ENCODE results near the gene ZNF625.
"Not testable (repeated sequence)": the region's sequence is repeated elsewhere in the genome, so short reads cannot be mapped to it uniquely, and the experiment has no call there.

The ZNF625 gene

DNA sequence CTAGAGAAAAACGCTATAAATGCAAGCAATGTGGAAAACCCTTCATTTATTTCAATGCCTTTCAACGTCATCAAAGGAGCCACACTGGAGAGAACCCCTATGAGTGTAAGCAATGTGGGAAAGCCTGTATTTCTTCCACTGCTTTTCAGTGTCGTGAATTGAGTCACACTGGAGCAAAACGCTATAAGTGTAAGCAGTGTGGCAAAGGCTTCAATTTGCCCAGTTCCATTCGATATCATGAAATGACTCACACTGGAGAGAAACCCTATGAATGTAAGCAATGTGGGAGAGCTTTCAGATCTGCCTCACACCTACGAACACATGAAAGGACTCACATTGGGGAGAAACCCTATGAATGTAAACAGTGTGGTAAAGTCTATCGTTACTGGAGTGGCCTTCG, 43.8 kb downstream of the ZNF625 start:
- H2AFZ ChIP-seq (ENCODE audit: low read length), result no peak overlapping the region
- no peaks in the 10 kb centered on the region for H3K9me2 ChIP-seq (replicated peaks; ENCODE audit: low read depth, low read length)
- H3K27me3 ChIP-seq (ENCODE audit: insufficient read depth, low read length, poor library complexity, severe bottlenecking), result no peaks in the 10 kb centered on the region
- no peaks in the 10 kb centered on the region for H3K79me2 ChIP-seq (ENCODE audit: insufficient read depth, low read length)
- no peaks in the 10 kb centered on the region for H3F3A ChIP-seq (ENCODE audit: low read depth)
- H3K36me3 ChIP-seq (ENCODE audit: insufficient read depth, low read length), result 0 out of 2 replicates have a peak, but pooled peaks cover 2% of the 10 kb centered on the region
- H3K4me1 ChIP-seq (ENCODE audit: insufficient read depth, low read length, poor library complexity, severe bottlenecking), result no peaks in the 10 kb centered on the region
- no peaks in the 10 kb centered on the region for H4K20me1 ChIP-seq (ENCODE audit: insufficient read depth, low read length, poor library complexity, severe bottlenecking)
- no peak overlapping the region for H3K4me2 ChIP-seq (ENCODE audit: low read depth, low read length, poor library complexity, severe bottlenecking)
- H3K9ac ChIP-seq (ENCODE audit: low read depth, low read length, poor library complexity, severe bottlenecking), result no peak overlapping the region
- TF ChIP-seq, protein P1, sequence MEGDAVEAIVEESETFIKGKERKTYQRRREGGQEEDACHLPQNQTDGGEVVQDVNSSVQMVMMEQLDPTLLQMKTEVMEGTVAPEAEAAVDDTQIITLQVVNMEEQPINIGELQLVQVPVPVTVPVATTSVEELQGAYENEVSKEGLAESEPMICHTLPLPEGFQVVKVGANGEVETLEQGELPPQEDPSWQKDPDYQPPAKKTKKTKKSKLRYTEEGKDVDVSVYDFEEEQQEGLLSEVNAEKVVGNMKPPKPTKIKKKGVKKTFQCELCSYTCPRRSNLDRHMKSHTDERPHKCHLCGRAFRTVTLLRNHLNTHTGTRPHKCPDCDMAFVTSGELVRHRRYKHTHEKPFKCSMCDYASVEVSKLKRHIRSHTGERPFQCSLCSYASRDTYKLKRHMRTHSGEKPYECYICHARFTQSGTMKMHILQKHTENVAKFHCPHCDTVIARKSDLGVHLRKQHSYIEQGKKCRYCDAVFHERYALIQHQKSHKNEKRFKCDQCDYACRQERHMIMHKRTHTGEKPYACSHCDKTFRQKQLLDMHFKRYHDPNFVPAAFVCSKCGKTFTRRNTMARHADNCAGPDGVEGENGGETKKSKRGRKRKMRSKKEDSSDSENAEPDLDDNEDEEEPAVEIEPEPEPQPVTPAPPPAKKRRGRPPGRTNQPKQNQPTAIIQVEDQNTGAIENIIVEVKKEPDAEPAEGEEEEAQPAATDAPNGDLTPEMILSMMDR (conservative IDR thresholded peaks at IDR 0.05; ENCODE audit: low read length), result no peak
- no peak for TF ChIP-seq EZH2phosphoT487 (IDR thresholded peaks at IDR 0.05; ENCODE audit: borderline replicate concordance)
- H3K4me3 ChIP-seq (ENCODE audit: low read length, poor library complexity, severe bottlenecking), result no peak overlapping the region
- no peaks in the 10 kb centered on the region; the same call in 1 of the 2 replicates for H3K9me3 ChIP-seq (ENCODE audit: insufficient read depth, low read depth, low read length)

DNA sequence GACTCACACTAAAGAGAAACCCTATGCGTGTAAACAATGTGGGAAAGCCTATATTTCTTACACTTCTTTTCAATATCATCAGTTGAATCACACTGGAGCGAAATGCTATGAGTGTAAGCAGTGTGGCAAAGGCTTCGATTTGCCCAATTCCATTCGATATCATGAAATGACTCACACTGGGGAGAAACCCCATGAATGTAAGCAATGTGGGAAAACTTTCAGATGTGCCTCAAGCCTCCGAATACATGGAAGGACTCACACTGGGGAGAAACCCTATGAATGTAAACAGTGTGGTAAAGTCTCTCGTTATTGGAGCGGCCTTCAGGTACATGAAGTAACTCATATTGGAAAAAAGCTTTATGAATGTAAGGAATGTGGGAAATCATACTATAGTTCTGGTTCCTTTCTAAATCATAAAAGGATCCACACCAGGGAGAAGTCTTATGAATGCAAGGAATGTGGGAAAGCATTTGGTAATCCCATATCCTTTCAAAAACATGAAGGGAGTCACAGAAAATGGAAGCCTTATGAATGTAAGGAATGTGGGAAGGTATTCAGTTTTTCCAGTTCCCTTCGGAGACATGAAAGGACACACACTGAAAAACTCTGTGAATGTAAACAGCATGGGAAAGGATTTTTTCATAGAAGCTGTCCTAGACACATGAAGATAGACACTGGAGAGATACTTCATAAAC, 44.4 kb downstream of the ZNF625 start:
- Histone ChIP-seq H3K9me3 (ENCODE audit: insufficient read depth, low read depth, low read length) (no peaks in the 10 kb centered on the region; the same call in 1 of the 2 replicates), H3K9ac (ENCODE audit: low read depth, low read length, poor library complexity, severe bottlenecking) (no peak overlapping the region), H2AFZ (ENCODE audit: low read length) (no peak overlapping the region), H3K4me2 (ENCODE audit: low read depth, low read length, poor library complexity, severe bottlenecking) (no peak overlapping the region), H3K9me2 (replicated peaks; ENCODE audit: low read depth, low read length) (no peaks in the 10 kb centered on the region), H4K20me1 (ENCODE audit: insufficient read depth, low read length, poor library complexity, severe bottlenecking) (no peaks in the 10 kb centered on the region), H3K4me3 (ENCODE audit: low read length, poor library complexity, severe bottlenecking) (no peak overlapping the region), H3K36me3 (ENCODE audit: insufficient read depth, low read length) (0 out of 2 replicates have a peak, but pooled peaks cover 2% of the 10 kb centered on the region), H3K27me3 (ENCODE audit: insufficient read depth, low read length, poor library complexity, severe bottlenecking) (no peaks in the 10 kb centered on the region), H3F3A (ENCODE audit: low read depth) (no peaks in the 10 kb centered on the region), H3K4me1 (ENCODE audit: insufficient read depth, low read length, poor library complexity, severe bottlenecking) (no peaks in the 10 kb centered on the region), H3K79me2 (ENCODE audit: insufficient read depth, low read length) (no peaks in the 10 kb centered on the region)
- TF ChIP-seq, protein P1 (conservative IDR thresholded peaks at IDR 0.05; ENCODE audit: low read length), result no peak
- TF ChIP-seq EZH2phosphoT487 (IDR thresholded peaks at IDR 0.05; ENCODE audit: borderline replicate concordance), result no peak

DNA sequence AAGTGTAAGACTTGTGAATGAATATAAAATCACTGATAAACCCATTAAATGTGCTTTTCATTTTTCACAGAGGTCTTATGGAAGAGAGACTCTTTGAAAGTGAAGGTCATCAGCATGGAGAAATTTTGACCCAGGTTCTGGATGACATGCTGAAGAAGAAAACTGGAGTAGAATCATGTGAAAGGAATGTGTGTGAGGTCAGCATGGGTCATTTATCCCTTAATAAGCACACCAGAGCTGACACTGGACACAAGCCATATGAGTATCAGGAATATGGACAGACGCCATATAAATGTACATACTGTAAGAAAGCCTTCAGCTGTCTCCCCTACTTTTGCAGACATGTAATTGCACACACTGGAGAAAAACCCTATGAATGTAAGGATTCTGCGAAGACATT, 45.4 kb downstream of the ZNF625 start:
- Histone ChIP-seq H3K9me2 (replicated peaks; ENCODE audit: low read depth, low read length) (no peaks in the 10 kb centered on the region), H3K9me3 (ENCODE audit: insufficient read depth, low read depth, low read length) (no peaks in the 10 kb centered on the region; the same call in 1 of the 2 replicates), H3K4me1 (ENCODE audit: insufficient read depth, low read length, poor library complexity, severe bottlenecking) (no peaks in the 10 kb centered on the region), H3K4me3 (ENCODE audit: low read length, poor library complexity, severe bottlenecking) (no peak overlapping the region), H3K79me2 (ENCODE audit: insufficient read depth, low read length) (no peaks in the 10 kb centered on the region), H2AFZ (ENCODE audit: low read length) (no peak overlapping the region), H3K36me3 (ENCODE audit: insufficient read depth, low read length) (0 out of 2 replicates have a peak, but pooled peaks cover 2% of the 10 kb centered on the region), H4K20me1 (ENCODE audit: insufficient read depth, low read length, poor library complexity, severe bottlenecking) (no peaks in the 10 kb centered on the region), H3K27me3 (ENCODE audit: insufficient read depth, low read length, poor library complexity, severe bottlenecking) (no peaks in the 10 kb centered on the region), H3K9ac (ENCODE audit: low read depth, low read length, poor library complexity, severe bottlenecking) (no peak overlapping the region), H3K4me2 (ENCODE audit: low read depth, low read length, poor library complexity, severe bottlenecking) (no peak overlapping the region), H3F3A (ENCODE audit: low read depth) (no peaks in the 10 kb centered on the region)
- TF ChIP-seq, protein P1 (conservative IDR thresholded peaks at IDR 0.05; ENCODE audit: low read length), result no peak
- no peak for TF ChIP-seq EZH2phosphoT487 (IDR thresholded peaks at IDR 0.05; ENCODE audit: borderline replicate concordance)

DNA sequence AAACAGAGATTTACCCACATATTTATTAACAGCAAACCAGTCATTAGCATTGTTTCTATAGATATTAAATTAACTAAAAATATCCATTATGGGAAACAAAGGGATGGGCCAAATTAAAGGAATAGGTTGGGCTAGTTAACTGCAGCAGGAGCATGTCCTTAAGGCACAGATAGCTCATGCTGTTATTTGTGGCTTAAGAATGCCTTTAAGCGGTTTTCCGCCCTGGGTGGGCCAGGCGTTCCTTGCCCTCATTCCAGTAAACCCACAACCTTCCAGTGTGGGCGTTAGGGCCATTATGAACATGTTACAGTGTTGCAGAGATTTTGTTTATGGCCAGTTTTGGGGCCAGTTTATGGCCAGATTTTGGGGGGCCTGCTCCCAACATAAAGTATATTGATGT, 52.6 kb downstream of the ZNF625 start:
- H2AFZ ChIP-seq (ENCODE audit: low read length); H3F3A ChIP-seq (ENCODE audit: low read depth); H3K9ac ChIP-seq (ENCODE audit: low read depth, low read length, poor library complexity, severe bottlenecking); H3K9me2 ChIP-seq (replicated peaks; ENCODE audit: low read depth, low read length); H3K79me2 ChIP-seq (ENCODE audit: insufficient read depth, low read length); H3K9me3 ChIP-seq (ENCODE audit: insufficient read depth, low read depth, low read length); H3K36me3 ChIP-seq (ENCODE audit: insufficient read depth, low read length); H4K20me1 ChIP-seq (ENCODE audit: insufficient read depth, low read length, poor library complexity, severe bottlenecking); H3K4me3 ChIP-seq (ENCODE audit: low read length, poor library complexity, severe bottlenecking); H3K27me3 ChIP-seq (ENCODE audit: insufficient read depth, low read length, poor library complexity, severe bottlenecking); H3K4me1 ChIP-seq (ENCODE audit: insufficient read depth, low read length, poor library complexity, severe bottlenecking); H3K4me2 ChIP-seq (ENCODE audit: low read depth, low read length, poor library complexity, severe bottlenecking): not testable (repeated sequence)

Measured in Loucy (cell line).